ENCODE measurements around the gene SCGN.
A peak's percentile ranks its signal among the peaks of the same experiment; 100 is the strongest.

SCGN gene

DNA sequence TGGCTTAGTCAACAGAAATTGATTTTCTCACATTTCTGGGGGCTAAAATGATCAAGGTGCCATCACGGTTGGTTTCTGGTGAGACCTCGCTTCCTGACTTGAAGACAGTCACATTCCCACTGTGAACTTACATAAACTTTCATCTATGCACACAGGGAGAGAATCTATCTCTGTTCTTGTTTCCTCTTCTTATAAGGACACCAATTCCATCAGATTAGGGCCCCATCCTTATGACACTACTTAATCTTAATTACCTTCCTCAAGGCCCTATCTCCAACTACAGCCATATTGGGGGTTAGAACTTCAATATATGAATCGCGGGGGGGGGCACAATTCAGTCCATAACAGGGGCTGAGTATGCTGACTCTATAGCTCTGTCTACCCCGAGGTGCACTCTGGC lies 10.6 kb upstream of the SCGN start:
- no peak for DNase-seq

DNA sequence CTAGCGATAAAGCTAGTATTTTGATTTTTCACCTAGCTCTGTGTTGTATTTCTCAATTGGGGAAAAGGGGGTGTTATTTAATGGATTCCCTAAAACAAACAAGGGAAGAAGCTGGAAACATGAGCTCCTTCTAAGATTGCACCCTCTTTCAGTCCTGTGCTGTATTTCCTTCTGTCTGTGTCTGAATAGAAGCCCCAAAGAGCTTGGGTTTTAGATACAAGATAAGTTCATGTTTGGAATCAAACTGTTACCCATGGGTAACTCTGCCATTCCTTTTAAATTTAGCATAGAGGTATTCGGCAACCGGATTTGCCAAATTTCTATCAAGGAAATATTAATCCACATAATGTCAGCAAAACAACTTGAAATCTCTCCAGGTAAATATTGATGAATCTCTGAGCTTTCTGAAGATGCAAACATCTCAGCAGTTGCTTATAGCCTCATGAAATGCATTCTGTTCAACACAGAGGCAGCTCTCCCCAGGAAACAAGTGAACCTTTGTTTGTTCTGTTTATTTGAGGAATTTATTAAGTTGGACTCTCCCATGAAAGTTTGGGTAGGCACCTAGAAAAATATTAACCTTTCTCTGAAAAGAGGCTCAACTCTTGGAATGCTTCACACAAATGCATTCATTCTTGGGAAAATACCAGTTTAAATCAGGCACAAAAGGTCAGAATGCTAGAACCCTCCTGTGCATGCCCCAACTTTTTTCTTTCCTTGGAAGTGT lies 9.9 kb upstream of the SCGN start:
- DNase-seq, result no peak

DNA sequence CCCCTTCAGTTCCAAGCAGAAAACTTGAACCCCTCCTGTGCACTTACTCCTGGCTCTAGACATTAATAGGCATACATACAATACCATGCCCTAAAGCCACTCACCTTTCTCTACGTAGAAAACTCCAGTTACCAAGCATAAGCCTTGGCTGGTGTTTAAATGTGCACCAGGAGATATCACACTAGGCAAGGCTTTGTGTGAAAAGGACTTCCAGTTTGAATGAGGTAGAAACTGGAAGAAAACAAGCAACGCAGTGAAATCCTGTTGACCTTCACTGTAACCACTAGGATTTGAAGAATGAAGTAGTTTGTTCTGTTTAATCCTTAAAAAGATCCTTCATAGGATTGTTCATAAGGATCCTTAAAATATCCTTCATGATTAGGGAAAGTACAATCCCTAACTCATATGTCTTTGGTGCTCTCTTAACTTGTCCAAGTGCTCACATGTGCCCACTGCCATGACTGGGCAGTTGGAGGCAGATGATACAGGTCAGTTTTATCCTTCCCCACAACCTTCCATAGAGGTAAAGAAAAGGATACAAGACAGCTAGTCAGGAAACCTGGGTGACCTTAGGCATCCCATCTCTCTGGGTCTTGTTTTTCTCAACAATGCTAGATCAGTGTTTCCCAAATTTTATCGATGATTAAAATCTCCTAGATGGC lies 9.2 kb upstream of the SCGN start:
- no peak for DNase-seq

DNA sequence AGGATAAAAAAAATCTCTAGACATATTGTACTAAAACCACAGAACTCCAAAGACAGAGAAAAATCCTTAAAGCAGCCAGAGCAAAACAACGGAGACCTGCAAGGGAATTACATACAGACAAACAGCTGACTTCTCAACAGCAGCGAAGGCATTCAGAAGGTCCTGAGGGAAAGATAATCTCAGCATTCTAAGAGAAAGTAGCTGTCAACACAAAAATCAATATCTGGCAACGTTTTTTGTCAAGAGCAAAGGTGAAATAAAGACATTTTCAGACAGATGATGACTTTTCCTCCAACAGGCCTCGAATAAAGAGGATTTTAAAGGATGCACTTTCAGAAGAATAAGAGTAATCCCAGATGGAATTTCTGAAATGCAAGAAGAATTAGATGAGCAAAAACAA lies 6.1 kb upstream of the SCGN start:
- no peak for DNase-seq

DNA sequence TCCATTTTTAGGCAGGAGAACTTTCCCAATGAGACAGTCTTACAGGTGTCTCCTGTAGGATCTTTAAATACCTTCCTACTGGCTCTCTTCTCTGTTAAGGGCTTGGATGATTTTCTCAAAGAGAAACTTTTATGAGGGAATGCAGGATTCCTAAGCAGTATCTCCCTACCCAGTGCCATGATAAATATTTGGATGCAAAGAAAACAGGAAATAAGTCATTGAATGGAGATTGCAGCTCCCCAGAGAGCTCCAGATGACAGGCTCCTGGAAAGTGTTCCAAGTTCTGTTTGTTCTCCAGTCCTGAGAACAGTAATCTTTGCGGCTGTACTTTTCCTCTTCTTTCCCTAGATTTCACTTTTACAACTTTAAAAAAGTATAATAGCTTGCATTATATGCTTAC lies 2.4 kb upstream of the SCGN start:
- DNase-seq, result no peak

DNA sequence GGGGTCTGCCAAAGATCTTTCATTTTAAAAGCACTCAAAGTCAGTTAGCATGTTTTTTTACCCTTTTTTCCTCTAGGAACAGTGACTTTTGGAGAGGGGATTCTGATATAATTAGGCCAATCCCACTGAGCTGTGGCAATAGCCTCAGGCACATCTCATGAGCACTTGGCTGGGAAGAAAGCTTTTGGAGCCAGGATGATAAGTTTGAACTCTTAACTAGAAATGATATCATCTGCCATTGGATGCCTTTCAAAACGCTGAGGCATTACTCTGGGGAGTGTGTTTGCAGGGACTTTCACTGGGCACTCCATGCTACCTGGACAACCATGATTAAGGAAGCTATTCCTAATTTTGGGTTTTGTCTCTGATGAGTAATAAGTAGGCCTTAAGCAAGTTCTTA lies 3.7 kb downstream of the SCGN start:
- DNase-seq, result peak; percentile 70

DNA sequence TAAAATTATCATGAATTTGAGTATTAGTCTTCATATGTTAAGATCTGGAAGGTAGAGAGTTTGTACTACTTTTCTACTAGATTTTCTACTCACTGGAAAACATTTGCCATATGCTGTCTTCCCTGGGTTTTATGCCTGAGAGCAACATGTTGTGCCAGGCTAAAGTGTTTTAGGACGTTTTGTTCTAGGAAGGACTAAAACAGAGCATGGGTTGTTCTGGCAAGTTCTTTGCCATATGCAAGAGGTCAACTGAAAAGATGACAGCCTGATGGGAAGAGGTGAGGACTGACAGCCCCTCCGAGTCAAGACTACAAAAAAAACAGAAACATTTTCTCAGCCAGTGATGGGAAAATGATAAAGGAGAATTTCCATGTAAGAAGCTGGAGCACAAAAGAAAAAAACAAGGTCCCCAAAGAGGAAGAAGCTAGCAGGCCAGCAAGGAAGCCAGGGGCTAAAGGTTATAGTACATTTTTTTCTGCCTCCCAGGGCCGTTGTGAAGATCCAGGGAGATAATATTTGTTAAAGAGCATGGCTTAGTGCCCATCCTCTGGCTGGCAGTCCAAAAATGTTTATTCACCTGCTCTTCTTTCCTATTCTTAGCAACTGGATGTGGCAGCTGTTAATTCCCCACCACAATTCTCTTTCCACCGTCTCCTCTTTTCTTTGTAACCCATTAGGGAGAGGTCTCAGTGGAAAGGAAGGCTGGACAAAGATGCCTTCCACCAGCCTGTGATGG lies 7.8 kb downstream of the SCGN start:
- DNase-seq, result peak; percentile 84

DNA sequence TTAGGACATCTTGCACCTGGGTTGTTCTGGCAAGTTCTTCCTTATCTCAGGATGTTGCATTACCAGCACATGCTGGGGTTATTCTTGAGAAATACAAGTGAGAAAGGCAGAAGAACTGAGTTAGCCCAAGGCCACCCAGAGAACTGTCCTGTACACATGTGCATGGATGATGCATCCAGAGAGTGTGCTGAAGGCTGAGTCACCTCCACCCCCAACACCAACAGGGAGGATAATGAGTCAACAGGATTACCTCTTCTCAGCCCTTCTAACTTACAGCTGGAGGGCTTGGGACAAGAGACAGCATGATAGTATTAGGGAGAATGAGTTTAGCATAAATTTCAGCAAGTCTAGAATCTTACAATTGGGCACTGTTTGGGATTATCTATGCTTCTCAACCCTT lies 8.5 kb downstream of the SCGN start:
- DNase-seq, result peak; percentile 59

DNA sequence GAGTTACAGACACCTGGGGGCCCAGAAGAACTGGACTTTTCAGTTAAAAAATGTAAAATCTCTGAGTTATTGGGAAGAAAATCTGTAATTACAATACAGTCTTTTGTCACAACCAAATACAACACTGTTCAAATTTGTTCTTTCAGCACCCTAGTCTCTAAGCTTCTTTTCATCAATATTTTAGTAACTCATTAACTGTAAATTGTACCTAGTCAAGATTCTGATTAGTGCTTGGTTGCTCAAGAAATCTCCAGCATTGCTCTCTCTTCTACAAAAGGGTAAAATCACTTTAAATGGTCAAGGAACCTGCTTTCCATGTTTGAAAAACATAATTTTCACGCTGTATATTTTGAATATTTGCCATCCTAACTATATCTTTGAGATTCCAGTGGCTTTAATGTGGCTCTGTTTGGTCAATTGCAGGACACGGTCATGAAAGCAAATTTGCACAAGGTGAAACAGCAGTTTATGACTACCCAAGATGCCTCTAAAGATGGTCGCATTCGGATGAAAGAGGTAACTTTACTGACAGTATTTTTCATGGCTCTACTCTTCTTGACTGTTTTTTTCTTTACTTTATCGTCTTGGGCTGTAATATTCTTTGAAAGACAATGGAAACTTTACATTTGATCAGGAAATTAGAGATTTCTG lies 9.2 kb downstream of the SCGN start:
- no peak for DNase-seq

DNA sequence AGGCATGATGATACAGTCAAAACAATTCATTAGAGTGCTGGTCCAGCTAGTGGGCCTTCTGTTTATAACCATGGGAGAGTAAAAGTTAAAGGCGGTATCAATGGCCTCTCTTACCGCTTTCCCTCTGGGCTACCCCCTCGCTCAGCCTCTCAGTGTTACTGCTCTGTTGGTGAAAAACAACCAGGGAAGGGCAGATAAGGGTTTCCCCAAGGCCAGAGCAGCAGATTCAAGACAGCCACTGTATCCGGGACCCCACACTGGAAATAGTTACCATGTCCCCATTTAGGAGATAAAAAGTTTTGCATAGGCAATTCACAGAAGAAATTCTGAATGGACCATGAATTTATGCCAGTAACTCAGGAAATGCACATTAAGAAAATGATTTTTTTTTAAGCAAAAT lies 13.4 kb downstream of the SCGN start:
- no peak for DNase-seq

DNA sequence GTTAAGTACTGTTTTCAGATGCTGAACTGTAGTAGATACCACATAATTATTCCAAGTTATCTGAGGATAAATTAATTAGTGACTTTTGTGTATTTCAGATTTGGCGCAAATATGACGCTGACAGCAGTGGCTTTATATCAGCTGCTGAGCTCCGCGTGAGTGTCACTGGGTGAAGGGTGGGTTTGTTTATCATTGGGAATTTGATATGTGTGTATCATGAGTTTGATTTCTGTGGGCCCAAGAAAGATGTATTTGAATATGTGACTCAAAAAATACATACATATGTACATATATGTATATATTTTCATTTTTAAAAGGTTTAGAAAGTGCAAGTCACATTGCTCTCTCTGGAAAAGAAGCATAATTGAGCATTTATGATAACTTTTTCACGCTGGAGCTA lies 17.4 kb downstream of the SCGN start:
- DNase-seq, result no peak

DNA sequence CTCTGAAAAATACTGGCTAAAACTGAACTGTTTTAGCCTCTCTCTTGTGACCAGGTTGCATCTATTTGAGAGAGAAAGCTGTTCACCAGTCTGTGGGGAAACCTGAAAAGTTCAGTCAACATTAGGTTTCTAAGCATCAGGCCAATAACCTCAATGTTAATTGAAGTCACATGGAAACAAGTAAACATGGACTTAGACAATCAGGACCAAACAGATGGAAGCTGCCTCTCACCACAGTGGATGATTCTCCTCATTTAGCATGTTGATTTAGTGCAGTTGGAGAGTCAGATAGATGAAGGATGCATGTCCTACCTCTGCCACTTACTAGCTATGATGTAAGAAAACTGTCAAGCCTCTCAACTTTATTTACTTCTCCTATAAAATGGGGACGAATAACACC lies 18.2 kb downstream of the SCGN start:
- peak; percentile 90 for DNase-seq

DNA sequence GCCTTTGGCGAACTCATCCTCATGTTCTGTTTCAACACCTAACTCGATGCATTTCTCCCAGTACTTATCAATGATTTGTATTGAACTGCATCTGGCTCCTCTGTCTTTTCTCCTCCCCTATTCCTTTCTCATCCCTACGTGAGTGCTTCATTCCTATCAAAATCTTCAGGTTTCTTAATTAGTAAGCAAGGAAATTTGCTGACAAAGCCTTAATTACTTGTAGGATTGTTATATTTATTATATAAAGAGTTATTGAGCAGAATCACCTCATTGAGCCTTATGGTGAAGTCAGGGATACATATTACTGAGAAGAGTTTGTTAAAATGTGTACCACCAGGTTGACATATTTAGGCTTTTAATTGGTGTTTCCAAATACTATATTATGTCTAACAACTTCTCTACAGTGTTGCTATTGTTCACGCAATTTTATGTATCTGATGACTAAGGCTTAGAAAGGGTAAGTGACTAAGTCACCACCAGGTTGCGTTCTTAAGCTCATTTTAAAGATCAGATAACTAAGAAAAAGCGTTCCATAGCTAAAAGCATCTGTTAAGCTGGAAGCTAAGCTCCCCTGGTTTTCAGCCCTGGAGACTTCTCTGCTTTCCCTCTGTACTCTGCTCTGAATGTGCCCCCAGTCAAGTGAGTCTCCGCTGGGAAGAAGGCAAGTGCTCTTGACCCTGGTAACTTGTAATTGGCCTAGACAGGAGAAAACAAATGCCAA lies 18.9 kb downstream of the SCGN start:
- DNase-seq, result no peak

DNA sequence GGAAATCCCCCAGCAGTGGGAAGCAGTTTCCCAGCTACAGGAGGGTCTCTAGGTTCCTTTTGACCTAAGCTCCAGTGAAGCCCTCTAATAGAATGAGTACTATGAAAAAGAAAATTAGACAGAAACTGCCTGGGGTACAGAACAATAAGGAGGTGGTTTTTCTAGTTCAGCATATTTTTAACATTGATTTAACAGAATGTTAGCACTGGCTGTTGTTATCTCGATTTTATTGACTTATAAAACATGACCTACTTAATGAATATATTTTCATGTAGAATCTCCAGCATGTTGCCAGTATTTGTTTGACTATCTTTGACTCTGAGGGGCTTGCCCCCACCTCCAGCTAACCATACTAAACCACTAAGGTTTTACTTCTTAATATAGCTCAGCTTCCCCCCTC lies 19.6 kb downstream of the SCGN start:
- no peak for DNase-seq

DNA sequence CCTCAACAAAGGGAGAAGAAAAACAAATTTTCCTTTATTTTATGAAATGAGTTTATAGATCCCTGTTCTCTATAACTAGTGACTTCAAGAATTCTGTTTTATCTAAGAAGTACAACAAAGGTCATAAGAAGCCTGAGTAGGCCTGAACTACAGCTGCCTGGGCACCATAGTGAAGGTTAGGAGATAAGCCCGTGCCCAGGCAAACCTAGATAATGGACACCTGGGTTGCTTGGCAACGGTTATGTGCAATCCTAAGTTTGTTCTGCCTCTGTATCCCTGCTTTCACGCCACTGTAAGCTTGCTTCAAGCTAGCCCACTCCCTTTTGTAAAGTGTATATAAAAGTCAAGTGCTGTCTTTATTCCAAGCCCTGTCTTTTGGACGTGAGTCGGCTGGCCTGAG lies 23.2 kb downstream of the SCGN start:
- no peak for DNase-seq

DNA sequence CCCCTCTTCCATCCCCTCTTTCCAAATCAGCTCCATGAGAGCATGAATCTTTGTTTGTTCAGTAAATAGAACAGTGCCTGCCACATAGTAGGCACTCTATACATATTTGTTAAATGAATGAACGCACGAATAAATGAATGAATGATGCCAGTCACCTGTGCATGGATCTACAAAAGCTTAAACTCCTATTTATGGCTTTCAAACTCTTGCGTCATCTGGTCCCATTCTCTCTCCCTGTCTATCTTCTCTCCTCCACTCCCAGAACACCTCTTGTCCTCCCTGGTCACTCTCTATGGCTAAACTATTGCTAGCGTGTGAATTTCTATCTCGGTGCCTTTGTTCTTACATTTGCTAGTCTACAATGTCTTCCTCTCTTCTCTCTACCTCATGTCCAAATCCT lies 24.8 kb downstream of the SCGN start:
- no peak for DNase-seq

DNA sequence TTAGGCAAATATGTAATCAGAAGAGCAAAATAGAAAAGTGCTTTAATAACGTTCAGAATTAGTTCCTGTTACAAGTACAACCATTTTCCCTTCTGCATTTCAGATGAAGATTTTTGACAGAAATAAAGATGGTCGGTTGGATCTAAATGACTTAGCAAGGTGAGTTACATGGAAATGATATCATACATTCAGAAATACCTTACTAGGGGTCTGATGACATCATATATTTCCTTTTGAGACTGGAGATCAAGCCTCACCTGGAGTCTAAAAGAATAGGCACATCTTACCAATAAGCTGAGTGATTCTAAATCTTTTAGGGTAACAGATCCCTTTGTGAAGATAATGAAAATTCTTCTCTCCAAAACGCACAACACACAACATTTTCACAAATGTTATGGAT lies 29.8 kb downstream of the SCGN start:
- no peak for DNase-seq

DNA sequence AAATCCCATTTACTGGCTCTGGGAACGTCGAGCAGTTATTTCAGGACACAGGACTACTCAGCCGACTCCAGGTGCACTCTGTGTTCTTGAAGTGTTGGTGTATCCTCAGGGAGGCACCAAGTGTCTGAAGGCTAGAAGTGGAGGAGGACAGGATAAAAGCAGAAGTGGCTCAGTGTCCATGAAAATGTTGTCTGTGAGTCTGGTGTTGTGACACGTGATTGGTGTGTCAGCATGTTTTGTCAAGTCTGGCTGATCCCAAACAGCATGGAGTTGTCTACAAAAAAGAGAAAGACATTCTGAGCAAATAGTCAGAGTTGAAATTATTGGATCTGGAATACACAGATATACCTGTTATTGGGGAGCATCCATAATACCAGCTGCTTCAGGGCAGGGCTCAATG lies 30.3 kb downstream of the SCGN start:
- DNase-seq, result no peak

DNA sequence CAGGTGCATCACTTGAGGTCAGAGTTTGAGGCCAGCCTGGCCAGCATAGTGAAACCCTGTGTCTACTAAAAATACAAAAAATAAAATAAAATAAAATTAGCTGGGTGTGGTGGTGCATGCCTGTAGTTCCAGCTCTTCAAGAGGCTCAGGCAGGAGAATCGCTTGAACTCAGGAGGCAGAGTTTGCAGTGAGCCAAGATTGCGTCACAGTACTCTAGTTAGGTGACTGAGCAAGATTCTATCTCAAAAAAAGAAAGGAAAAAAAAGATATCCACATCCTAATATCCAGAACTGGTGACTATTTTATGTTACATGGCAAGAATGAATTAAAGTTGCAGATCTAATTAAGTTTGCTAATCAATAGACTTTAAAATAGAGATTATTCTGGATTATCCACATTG lies 32.5 kb downstream of the SCGN start:
- no peak for DNase-seq

DNA sequence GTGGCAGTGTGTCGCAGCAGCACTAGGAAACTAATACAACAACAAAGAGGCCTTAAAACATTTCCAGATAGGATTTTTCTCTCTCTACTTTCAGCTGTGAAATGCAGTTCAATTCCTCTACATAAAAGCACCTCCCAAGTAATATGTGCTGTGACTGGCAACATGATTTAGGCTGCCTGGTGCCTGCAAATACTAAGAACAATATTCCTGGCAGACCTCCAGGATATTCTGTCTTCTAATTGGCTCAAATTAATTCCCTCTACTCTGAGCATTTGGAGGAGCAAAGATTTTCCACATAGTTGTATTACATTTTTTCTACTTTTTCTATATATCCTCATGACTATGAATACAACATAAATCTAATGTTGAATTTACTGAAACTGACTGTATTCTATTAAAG lies 33.2 kb downstream of the SCGN start:
- DNase-seq, result no peak

DNA sequence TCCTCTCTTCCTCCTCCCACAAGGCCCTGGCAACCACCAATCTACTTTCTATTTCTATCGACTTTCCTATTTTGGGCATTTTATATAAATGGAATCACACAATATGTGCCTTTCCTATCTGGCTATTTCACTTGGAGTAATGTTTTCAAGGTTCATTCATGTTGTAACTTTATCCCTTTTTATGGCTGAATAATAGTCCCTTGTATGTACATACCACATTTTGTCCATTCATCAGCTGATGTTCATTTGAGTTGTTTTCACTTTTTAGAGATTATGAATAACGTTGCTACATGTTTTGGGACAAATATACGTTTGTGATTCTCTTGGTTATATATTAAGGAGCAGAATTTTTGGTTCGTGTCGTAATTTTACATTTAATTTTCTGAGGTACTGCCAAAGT lies 33.9 kb downstream of the SCGN start:
- DNase-seq, result no peak

DNA sequence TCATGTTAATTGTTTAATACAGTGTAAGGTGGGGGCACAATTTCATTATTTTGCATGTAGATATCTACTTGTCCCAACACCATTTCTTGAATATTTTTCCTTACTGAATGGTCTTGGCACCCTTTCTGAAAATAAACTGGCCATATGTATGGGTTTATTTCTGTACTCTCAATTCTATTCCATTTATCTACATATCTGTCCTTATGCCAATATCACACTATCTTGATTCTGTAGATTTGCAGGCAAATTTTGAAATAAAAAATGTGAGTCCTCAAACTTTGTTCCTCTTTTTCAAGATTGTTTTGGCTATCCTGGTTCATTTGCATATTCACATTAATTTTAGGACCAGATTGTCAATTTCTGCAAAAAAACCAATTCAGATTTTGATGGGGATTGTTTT lies 34.8 kb downstream of the SCGN start:
- DNase-seq, result no peak

DNA sequence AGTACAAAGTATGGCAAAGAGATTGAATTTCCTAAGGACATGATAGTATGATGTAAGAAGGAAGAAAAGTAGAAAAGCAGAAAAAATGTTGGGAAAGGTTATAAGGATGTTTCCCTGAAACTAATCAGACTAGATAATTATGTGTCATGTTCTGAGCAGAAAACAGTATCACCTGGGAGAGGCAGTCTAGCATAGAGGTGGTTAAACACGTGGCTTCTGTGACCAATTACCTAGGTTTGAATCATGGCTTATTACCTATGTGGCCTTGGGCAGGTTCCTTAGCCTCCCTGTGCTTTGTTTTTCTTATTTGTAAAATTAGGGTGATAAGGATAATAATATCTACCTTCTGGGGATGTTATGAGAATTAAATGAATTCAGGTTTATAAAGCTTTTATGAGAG lies 38.0 kb downstream of the SCGN start:
- no peak for DNase-seq
